H9 (cell line): Measurements from ENCODE around the gene COL23A1. TPM values are rescaled to one million over a fixed set of nuclear protein-coding genes. Genes with fewer than 3 reads are reported as not detected.

ENCODE experiments used
- DNase-seq: peaks from one replicate; pipeline ENCODE4 v3.0.0-alpha.2; 2017
- H2AFZ ChIP-seq: one replicate; pipeline ENCODE4 v1.6.1; 2013; ENCODE audit warnings: mild to moderate bottlenecking, low read length, control low read depth, moderate library complexity
- H2AK5ac ChIP-seq: 2 replicates; pipeline ENCODE4 v1.6.1; 2013; ENCODE audit warnings: low read length, control low read depth, mixed read lengths; ENCODE audit not compliant: insufficient read length
- H2BK120ac ChIP-seq: one replicate; pipeline ENCODE4 v1.6.1; 2013; ENCODE audit warnings: low read depth, mild to moderate bottlenecking, low read length, control low read depth, inconsistent platforms; ENCODE audit not compliant: poor library complexity, severe bottlenecking
- H2BK12ac ChIP-seq: 2 replicates; pipeline ENCODE4 v1.6.1; 2013; ENCODE audit warnings: low read length, control low read depth, mixed read lengths, low read depth; ENCODE audit not compliant: insufficient read length
- H2BK15ac ChIP-seq: 2 replicates; pipeline ENCODE4 v1.6.1; 2013; ENCODE audit warnings: low read depth, low read length, control low read depth
- H2BK20ac ChIP-seq: one replicate; pipeline ENCODE4 v1.6.1; 2013; ENCODE audit warnings: low read depth, mild to moderate bottlenecking, low read length, control low read depth, inconsistent platforms; ENCODE audit not compliant: poor library complexity, severe bottlenecking
- H2BK5ac ChIP-seq: 2 replicates; pipeline ENCODE4 v1.6.1; 2013; ENCODE audit warnings: low read length, control low read depth, mixed read lengths; ENCODE audit not compliant: insufficient read length
- H3K14ac ChIP-seq: 2 replicates; pipeline ENCODE4 v1.6.1; 2013; ENCODE audit warnings: low read length, control low read depth; ENCODE audit not compliant: insufficient read depth
- H3K18ac ChIP-seq: 2 replicates; pipeline ENCODE4 v1.6.1; 2013; ENCODE audit warnings: low read depth, mild to moderate bottlenecking, mixed read lengths, low read length, control low read depth; ENCODE audit not compliant: insufficient read length
- H3K23ac ChIP-seq: 2 replicates; pipeline ENCODE4 v1.6.1; 2013; ENCODE audit warnings: low read length, control low read depth, mixed read lengths, low read depth; ENCODE audit not compliant: insufficient read length
- H3K23me2 ChIP-seq: 2 replicates; pipeline ENCODE4 v1.6.1; 2013; ENCODE audit warnings: low read depth, mild to moderate bottlenecking, mixed read lengths, low read length, control low read depth; ENCODE audit not compliant: insufficient read length, poor library complexity, severe bottlenecking
- H3K27ac ChIP-seq: 2 replicates; pipeline ENCODE4 v1.5.1; 2013; ENCODE audit warnings: low read length, control low read depth, mixed read lengths, low read depth; ENCODE audit not compliant: insufficient read length
- H3K27me3 ChIP-seq: 2 replicates; pipeline ENCODE4 v1.6.1; 2013; ENCODE audit warnings: low read length, control low read depth, inconsistent platforms; ENCODE audit not compliant: insufficient read depth
- H3K4ac ChIP-seq: 2 replicates; pipeline ENCODE4 v1.6.1; 2013; ENCODE audit warnings: low read depth, mild to moderate bottlenecking, control low read depth, inconsistent platforms, low read length, moderate library complexity
- H3K4me1 ChIP-seq: 2 replicates; pipeline ENCODE4 v1.6.1; 2013; ENCODE audit warnings: low read length, control low read depth, inconsistent platforms; ENCODE audit not compliant: insufficient read depth
- H3K4me2 ChIP-seq: 2 replicates; pipeline ENCODE4 v1.6.1; 2013; ENCODE audit warnings: low read length, control low read depth, mixed read lengths; ENCODE audit not compliant: insufficient read length, insufficient read depth
- H3K56ac ChIP-seq: 2 replicates; pipeline ENCODE4 v1.6.1; 2013; ENCODE audit warnings: low read depth, mild to moderate bottlenecking, mixed read lengths, low read length, control low read depth; ENCODE audit not compliant: insufficient read length
- H3K79me1 ChIP-seq: 2 replicates; pipeline ENCODE4 v1.6.1; 2013; ENCODE audit warnings: low read depth, mild to moderate bottlenecking, moderate library complexity, low read length, control low read depth, inconsistent platforms; ENCODE audit not compliant: insufficient read depth, poor library complexity, severe bottlenecking
- H3K79me2 ChIP-seq: 2 replicates; pipeline ENCODE4 v1.6.1; 2013; ENCODE audit warnings: low read length, control low read depth, inconsistent platforms; ENCODE audit not compliant: insufficient read depth
- H3K9ac ChIP-seq: 2 replicates; pipeline ENCODE4 v1.6.1; 2013; ENCODE audit warnings: low read length, control low read depth, mixed read lengths; ENCODE audit not compliant: insufficient read length; ENCODE audit errors: extremely low read depth
- H3K9me3 ChIP-seq: one replicate; pipeline ENCODE4 v1.6.1; 2013; ENCODE audit warnings: low read depth, low read length, inconsistent platforms; ENCODE audit not compliant: control insufficient read depth
- H3T11ph ChIP-seq: one replicate; pipeline ENCODE4 v1.6.1; 2013; ENCODE audit warnings: mild to moderate bottlenecking, low read length, control low read depth, inconsistent platforms
- H4K20me1 ChIP-seq: one replicate; pipeline ENCODE4 v1.6.1; 2013; ENCODE audit not compliant: control insufficient read depth, insufficient read length, insufficient read depth
- H4K5ac ChIP-seq: 2 replicates; pipeline ENCODE4 v1.6.1; 2013; ENCODE audit warnings: low read depth, mild to moderate bottlenecking, mixed read lengths, low read length, control low read depth; ENCODE audit not compliant: insufficient read length
- H4K8ac ChIP-seq: replicated peaks from 2 replicates; pipeline ENCODE4 v1.6.1; 2013; ENCODE audit warnings: low read length, control low read depth, mixed read lengths, low read depth; ENCODE audit not compliant: insufficient read length
- H4K91ac ChIP-seq: 2 replicates; pipeline ENCODE4 v1.6.1; 2013; ENCODE audit warnings: low read depth, mild to moderate bottlenecking, moderate library complexity, mixed read lengths, low read length, control low read depth; ENCODE audit not compliant: insufficient read length
- H3K27ac Mint-ChIP-seq, 3 experiments: 2 replicates in 2 of 3; 3 replicates in 1 of 3; pipeline ENCODE4 v1.8.0; 2020 to 2021; ENCODE audit warnings: mixed read lengths in 3 of 3, mild to moderate bottlenecking in 1 of 3, moderate library complexity in 1 of 3
- H3K27me3 Mint-ChIP-seq: 2 replicates; pipeline ENCODE4 v1.8.0; 2021; ENCODE audit warnings: low read depth, mild to moderate bottlenecking, moderate library complexity, mixed read lengths
- H3K36me3 Mint-ChIP-seq, 3 experiments: 2 replicates in 2 of 3; 3 replicates in 1 of 3; pipeline ENCODE4 v1.8.0; 2020 to 2021; ENCODE audit warnings: low read depth in 3 of 3, mixed read lengths in 3 of 3; ENCODE audit not compliant: insufficient read depth in 1 of 3
- H3K4me1 Mint-ChIP-seq, 2 experiments: 2 replicates each; pipeline ENCODE4 v1.8.0; 2020; ENCODE audit warnings: mixed read lengths in 2 of 2
- H3K4me3 Mint-ChIP-seq, 2 experiments: 2 replicates in 1 of 2; 3 replicates in 1 of 2; pipeline ENCODE4 v1.8.0; 2020 to 2021; ENCODE audit warnings: mild to moderate bottlenecking in 2 of 2, mixed read lengths in 2 of 2, moderate library complexity in 1 of 2
- H3K9me3 Mint-ChIP-seq, 2 experiments: 2 replicates in 1 of 2; 3 replicates in 1 of 2; pipeline ENCODE4 v1.8.0; 2020; ENCODE audit warnings: mild to moderate bottlenecking in 2 of 2, mixed read lengths in 2 of 2, moderate library complexity in 1 of 2
- WGBS: extraction: QIAGEN DNeasy Blood & Tissue Kit; methylation state at CpG from one replicate; pipeline ENCODE4 v1.1.7; 2013; ENCODE audit warnings: missing lambda C conversion rate, low lambda C conversion rate, mixed read lengths; ENCODE audit not compliant: insufficient read length; ENCODE audit errors: extremely low coverage; 5-methylcytosine and 5-hydroxymethylcytosine counted together
- total RNA-seq: library from RNA; stranded (reverse); gene quantifications from 2 replicates; pipeline ENCODE4 v1.2.1, GENCODE V29; 2021
- TF ChIP-seq, protein P1 (sequence below): fragments of 200-600 bp; sonication (generic); conservative IDR thresholded peaks from 3 replicates; pipeline ENCODE4 v1.8.0; 2021; ENCODE audit warnings: antibody characterized with exemption, mild to moderate bottlenecking

Gene COL23A1
- total RNA-seq, 1 experiment from 2014 or later: 2.6 TPM

DNA sequence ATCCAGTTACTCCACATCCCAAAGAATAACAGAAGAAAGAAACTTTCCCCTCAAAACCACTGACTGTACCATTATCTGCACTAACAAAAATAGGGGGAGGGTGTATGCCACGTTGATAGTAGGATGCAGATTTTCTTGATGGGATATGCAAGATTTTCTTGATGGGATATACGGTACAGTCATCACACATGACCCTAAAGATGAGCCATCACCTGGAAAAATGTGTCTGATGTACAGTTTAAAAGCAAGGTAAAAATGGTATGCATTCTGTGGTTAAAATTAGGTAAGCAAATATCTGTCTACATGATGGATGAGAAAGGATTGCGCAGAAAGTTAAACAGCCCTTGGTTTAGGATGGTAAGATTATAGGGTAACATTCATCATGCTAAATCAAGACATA lies 8.6 kb downstream of the COL23A1 start:
- Histone ChIP-seq H3K23me2 (peaks cover 7% of the 10 kb centered on the region), H4K5ac (no peak overlapping the region), H3K4ac (no peak overlapping the region), H3T11ph (no peak overlapping the region), H4K91ac (no peak overlapping the region), H2BK20ac (no peak overlapping the region), H3K9ac (no peak overlapping the region), H2AK5ac (no peak overlapping the region), H2BK15ac (no peak overlapping the region), H3K9me3 (no peaks in the 10 kb centered on the region), H3K79me2 (no peaks in the 10 kb centered on the region), H2AFZ (no peak overlapping the region), H3K27ac (no peak overlapping the region), H3K4me1 (no peaks in the 10 kb centered on the region), H3K79me1 (no peaks in the 10 kb centered on the region), H2BK12ac (no peak overlapping the region), H3K27me3 (no peaks in the 10 kb centered on the region), H3K56ac (no peak overlapping the region), H2BK120ac (no peak overlapping the region), H4K20me1 (no peaks in the 10 kb centered on the region), H3K14ac (no peak overlapping the region), H3K23ac (no peak overlapping the region), H4K8ac (no peak overlapping the region), H3K4me2 (no peak overlapping the region), H2BK5ac (no peak overlapping the region), H3K18ac (no peak overlapping the region)
- no peaks in the 10 kb centered on the region for H3K9me3 Mint-ChIP-seq
- WGBS: no CpG with 5 or more reads among the region's 3 CpGs
- H3K4me3 Mint-ChIP-seq: no peak overlapping the region
- no peak overlapping the region for H3K27ac Mint-ChIP-seq
- TF ChIP-seq, protein P1, sequence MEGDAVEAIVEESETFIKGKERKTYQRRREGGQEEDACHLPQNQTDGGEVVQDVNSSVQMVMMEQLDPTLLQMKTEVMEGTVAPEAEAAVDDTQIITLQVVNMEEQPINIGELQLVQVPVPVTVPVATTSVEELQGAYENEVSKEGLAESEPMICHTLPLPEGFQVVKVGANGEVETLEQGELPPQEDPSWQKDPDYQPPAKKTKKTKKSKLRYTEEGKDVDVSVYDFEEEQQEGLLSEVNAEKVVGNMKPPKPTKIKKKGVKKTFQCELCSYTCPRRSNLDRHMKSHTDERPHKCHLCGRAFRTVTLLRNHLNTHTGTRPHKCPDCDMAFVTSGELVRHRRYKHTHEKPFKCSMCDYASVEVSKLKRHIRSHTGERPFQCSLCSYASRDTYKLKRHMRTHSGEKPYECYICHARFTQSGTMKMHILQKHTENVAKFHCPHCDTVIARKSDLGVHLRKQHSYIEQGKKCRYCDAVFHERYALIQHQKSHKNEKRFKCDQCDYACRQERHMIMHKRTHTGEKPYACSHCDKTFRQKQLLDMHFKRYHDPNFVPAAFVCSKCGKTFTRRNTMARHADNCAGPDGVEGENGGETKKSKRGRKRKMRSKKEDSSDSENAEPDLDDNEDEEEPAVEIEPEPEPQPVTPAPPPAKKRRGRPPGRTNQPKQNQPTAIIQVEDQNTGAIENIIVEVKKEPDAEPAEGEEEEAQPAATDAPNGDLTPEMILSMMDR: no peak
- peaks cover 29% of the 10 kb centered on the region for H3K27me3 Mint-ChIP-seq
- peaks cover 2 to 7% of the 10 kb centered on the region in 2 experiments; a peak in 3 of 4 replicates for H3K4me1 Mint-ChIP-seq
- no peak for DNase-seq
- H3K36me3 Mint-ChIP-seq: peaks cover 0 to 5% (median 0%) of the 10 kb centered on the region in 3 experiments; a peak in 2 of 7 replicates
